OCI-LY1 (cell line): ENCODE data around the gene NPAS1.
A peak's percentile ranks its signal among the peaks of the same experiment; 100 is the strongest.

Source experiments
- H2AFZ ChIP-seq: fragments of 200-600 bp; sonication (generic), shearing (Covaris generic); 2 replicates; pipeline ENCODE4 v1.6.0; 2014; ENCODE audit warnings: antibody characterized with exemption, mild to moderate bottlenecking, low read length
- H3F3A ChIP-seq: fragments of 200-600 bp; sonication (generic), shearing (Covaris generic); 2 replicates; pipeline ENCODE4 v1.6.0; 2014; ENCODE audit warnings: mild to moderate bottlenecking, antibody characterized with exemption, low read length, moderate library complexity; ENCODE audit not compliant: insufficient read depth
- H3K27ac ChIP-seq: fragments of 200-600 bp; sonication (generic); 2 replicates; pipeline ENCODE4 v1.5.1; 2014; ENCODE audit warnings: low read length, mixed run types, mild to moderate bottlenecking, low read depth; ENCODE audit not compliant: poor library complexity, severe bottlenecking
- H3K27me3 ChIP-seq: fragments of 200-600 bp; sonication (generic); 2 replicates; pipeline ENCODE4 v1.6.0; 2014; ENCODE audit warnings: antibody characterized with exemption, mild to moderate bottlenecking, low read length, moderate library complexity; ENCODE audit not compliant: insufficient read depth
- H3K36me3 ChIP-seq: fragments of 200-600 bp; sonication (generic); 2 replicates; pipeline ENCODE4 v1.6.1; 2014; ENCODE audit warnings: mild to moderate bottlenecking, antibody characterized with exemption, low read length, moderate library complexity, mixed read lengths; ENCODE audit not compliant: insufficient read depth
- H3K4me1 ChIP-seq: fragments of 200-600 bp; sonication (generic); 2 replicates; pipeline ENCODE4 v1.5.1; 2014; ENCODE audit warnings: mild to moderate bottlenecking, low read length, moderate library complexity; ENCODE audit not compliant: insufficient read depth, severe bottlenecking
- H3K4me2 ChIP-seq: fragments of 200-600 bp; sonication (generic), shearing (Covaris generic); 2 replicates; pipeline ENCODE4 v1.6.1; 2014; ENCODE audit warnings: low read length
- H3K4me3 ChIP-seq: fragments of 200-600 bp; sonication (generic); 2 replicates; pipeline ENCODE4 v1.5.1; 2014; ENCODE audit warnings: low read length, low read depth, mild to moderate bottlenecking, mixed read lengths; ENCODE audit not compliant: poor library complexity, severe bottlenecking
- H3K79me2 ChIP-seq: fragments of 200-600 bp; shearing (Covaris generic); 2 replicates; pipeline ENCODE4 v1.6.1; 2016; ENCODE audit warnings: mixed run types, low read length, mixed read lengths; ENCODE audit not compliant: insufficient read depth
- H3K9ac ChIP-seq: fragments of 200-600 bp; sonication (generic), shearing (Covaris generic); 2 replicates; pipeline ENCODE4 v1.6.1; 2014; ENCODE audit warnings: mild to moderate bottlenecking, low read length, mixed read lengths
- H3K9me2 ChIP-seq: fragments of 200-600 bp; sonication (generic), shearing (Covaris generic); 2 replicates; pipeline ENCODE4 v1.6.1; 2014; ENCODE audit warnings: low read depth, mild to moderate bottlenecking, low read length, mixed read lengths
- H3K9me3 ChIP-seq: fragments of 200-600 bp; shearing (Covaris generic); 2 replicates; pipeline ENCODE4 v1.6.1; 2014; ENCODE audit warnings: low read length, mixed read lengths
- H4K20me1 ChIP-seq: fragments of 200-600 bp; sonication (generic), shearing (Covaris generic); 2 replicates; pipeline ENCODE4 v1.6.0; 2016; ENCODE audit warnings: mild to moderate bottlenecking, low read length; ENCODE audit not compliant: insufficient read depth
- CTCF ChIP-seq: fragments of 200-600 bp; sonication (generic), shearing (Covaris generic); IDR thresholded peaks from 2 replicates; pipeline ENCODE4 v1.5.1; 2017; ENCODE audit warnings: mild to moderate bottlenecking, antibody characterized with exemption, low read length, moderate library complexity, mixed read lengths
- EZH2 ChIP-seq: fragments of 200-600 bp; sonication (generic), shearing (Covaris generic); IDR thresholded peaks from 2 replicates; pipeline ENCODE4 v1.8.0; 2017; ENCODE audit warnings: borderline replicate concordance, mixed run types, mild to moderate bottlenecking, antibody characterized with exemption, low read length, moderate library complexity, mixed read lengths

NPAS1 gene

DNA sequence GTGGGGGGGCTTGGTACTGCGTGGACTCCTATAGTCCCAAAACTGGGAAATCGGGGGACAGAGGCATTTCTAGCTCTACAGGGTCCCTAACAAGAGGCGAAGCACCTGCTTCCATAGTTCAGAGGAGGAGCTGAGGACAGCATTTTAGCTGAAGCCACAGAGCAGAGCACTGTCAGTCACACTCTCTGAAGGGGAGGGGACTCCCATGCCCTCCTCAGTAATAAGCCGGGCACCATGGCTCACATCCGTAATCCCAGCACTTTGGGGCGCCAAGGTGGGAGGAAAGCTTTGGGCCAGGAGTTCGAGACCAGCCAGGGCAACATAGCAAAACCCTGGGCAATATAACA, 3.8 kb downstream of the NPAS1 start:
- H3K4me3 ChIP-seq, result no peak overlapping the region
- no peaks in the 10 kb centered on the region for H3K36me3 ChIP-seq
- H3F3A ChIP-seq, result no peaks in the 10 kb centered on the region
- H3K4me1 ChIP-seq, result peaks cover 13% of the 10 kb centered on the region
- TF ChIP-seq EZH2 (no peak), CTCF (no peak)
- H3K9me3 ChIP-seq, result no peaks in the 10 kb centered on the region
- H2AFZ ChIP-seq, result no peak overlapping the region
- H3K27ac ChIP-seq, result no peak overlapping the region
- H4K20me1 ChIP-seq, result no peaks in the 10 kb centered on the region
- H3K79me2 ChIP-seq, result no peaks in the 10 kb centered on the region
- H3K9me2 ChIP-seq, result no peaks in the 10 kb centered on the region
- H3K9ac ChIP-seq, result no peak overlapping the region
- H3K27me3 ChIP-seq, result peaks cover 16% of the 10 kb centered on the region
- 0 out of 2 replicates have a peak overlapping the region, but pooled peaks have one; percentile 12 for H3K4me2 ChIP-seq

DNA sequence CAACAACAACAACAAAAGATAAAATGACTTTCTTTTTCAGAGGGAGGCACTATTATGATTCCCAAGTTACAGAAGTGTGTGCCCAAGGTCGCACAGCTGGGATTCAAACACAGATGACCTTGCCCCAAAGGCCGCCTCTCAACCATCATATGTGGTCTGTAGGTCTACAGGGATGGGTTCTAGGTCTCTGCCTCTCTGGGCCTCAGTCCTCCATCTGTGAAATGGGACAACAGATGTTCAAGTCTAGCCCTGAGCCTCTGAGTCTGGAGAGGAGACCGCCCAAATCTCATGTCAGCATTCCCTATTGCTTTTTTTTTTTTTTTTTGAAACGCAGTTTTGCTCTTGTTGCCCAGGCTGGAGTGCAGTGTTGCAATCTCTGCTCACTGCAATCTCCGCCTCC, 4.9 kb downstream of the NPAS1 start:
- peaks cover 14% of the 10 kb centered on the region; the same call in 1 of the 2 replicates for H3K27me3 ChIP-seq
- TF ChIP-seq CTCF, result no peak
- TF ChIP-seq EZH2, result no peak

GRCh38 chr19:47026156-47026555, 6.5 kb downstream of the NPAS1 start:
- peaks cover 14% of the 10 kb centered on the region; the same call in 1 of the 2 replicates for H3K27me3 ChIP-seq
- no peak overlapping the region for H3K27ac ChIP-seq
- H3K4me3 ChIP-seq, result no peak overlapping the region
- no peak overlapping the region for H3K9ac ChIP-seq
- no peaks in the 10 kb centered on the region for H4K20me1 ChIP-seq
- no peak overlapping the region for H2AFZ ChIP-seq
- H3K9me3 ChIP-seq, result no peaks in the 10 kb centered on the region
- H3K36me3 ChIP-seq, result no peaks in the 10 kb centered on the region
- TF ChIP-seq CTCF (no peak), EZH2 (no peak)
- H3K9me2 ChIP-seq, result no peaks in the 10 kb centered on the region
- no peaks in the 10 kb centered on the region for H3F3A ChIP-seq
- peaks cover 1% of the 10 kb centered on the region for H3K4me1 ChIP-seq
- H3K4me2 ChIP-seq, result no peak overlapping the region
- H3K79me2 ChIP-seq, result no peaks in the 10 kb centered on the region

More for the DNA sequence above, 4.9 kb downstream of the NPAS1 start:
- Histone ChIP-seq H3K36me3 (no peaks in the 10 kb centered on the region), H3F3A (no peaks in the 10 kb centered on the region), H3K9me2 (no peaks in the 10 kb centered on the region), H3K4me1 (peaks cover 13% of the 10 kb centered on the region), H3K79me2 (no peaks in the 10 kb centered on the region), H4K20me1 (no peaks in the 10 kb centered on the region), H3K9me3 (no peaks in the 10 kb centered on the region), H3K4me3 (no peak overlapping the region), H3K27ac (no peak overlapping the region), H3K9ac (no peak overlapping the region), H2AFZ (no peak overlapping the region), H3K4me2 (no peak overlapping the region)
